ENCODE results near the gene TMEM175. TPM values are rescaled to one million over a fixed set of nuclear protein-coding genes. Genes with fewer than 3 reads are reported as not detected.

The TMEM175 gene
- total and polyA plus RNA-seq, 2 of the 13 experiments (the other 11 are each of a cell fraction or from before 2014, with no cell fraction given), result 5.1 to 9.9 TPM

GRCh38 chr4:909131-909571 is 23.1 kb upstream of the TMEM175 start:
- Histone ChIP-seq H2AFZ (ENCODE audit: low read length) (no peak overlapping the region), H3K79me2 (ENCODE audit: insufficient read depth, low read length) (no peaks in the 10 kb centered on the region), H3K4me3 (replicated peaks in 1 of 3; ENCODE audit: insufficient read depth in 1 of 3, low read depth in 2 of 3, low read length in 3 of 3) (no peak overlapping the region), H3K27ac (ENCODE audit: extremely low read length, insufficient read depth, low read length) (no peak overlapping the region), H3K4me2 (ENCODE audit: low read depth, low read length) (no peak overlapping the region), H4K20me1 (ENCODE audit: insufficient read depth, low read length) (no peaks in the 10 kb centered on the region), H3K4me1 (ENCODE audit: insufficient read depth, low read length) (no peaks in the 10 kb centered on the region), H3K9ac (ENCODE audit: insufficient read depth, low read depth, low read length) (no peak overlapping the region), H3K9me3 (ENCODE audit: low read length) (no peaks in the 10 kb centered on the region), H3K27me3 (ENCODE audit: control insufficient read depth in 1 of 2, insufficient read depth in 2 of 2, low read length in 2 of 2) (no peaks in the 10 kb centered on the region), H3K36me3 (replicated peaks in 1 of 2; ENCODE audit: control insufficient read depth in 1 of 2, insufficient read depth in 2 of 2, low read length in 2 of 2) (peaks cover 13 to 29% of the 10 kb centered on the region in 2 experiments; a peak in 4 of 5 replicates)
- intact Hi-C loops (cut with micrococcal nuclease; ENCODE audit: unreplicated experiment) (no loop called here), in situ Hi-C loops (cut with HindIII; ENCODE audit: extremely low pct_ligation_motif_present, low pct_unique_long_range_greater_than_20kb) (no loop called here)
- TF ChIP-seq ERF (CRISPR knock-in tag; IDR thresholded peaks at IDR 0.05), result no peak
- no peak for TF ChIP-seq EHMT2 (IDR thresholded peaks at IDR 0.05; ENCODE audit: borderline replicate concordance, low read depth, low read length)
- no peak for TF ChIP-seq HCFC1 (IDR thresholded peaks at IDR 0.05; ENCODE audit: low read depth, low read length)
- no peak for TF ChIP-seq NFKB2 (CRISPR knock-in tag; IDR thresholded peaks at IDR 0.05; ENCODE audit: borderline replicate concordance)
- TF ChIP-seq PREB (CRISPR knock-in tag; IDR thresholded peaks at IDR 0.05), result no peak
- TF ChIP-seq THAP11 (CRISPR knock-in tag; IDR thresholded peaks at IDR 0.05), result no peak
- no peak for TF ChIP-seq DRAP1 (CRISPR knock-in tag; IDR thresholded peaks at IDR 0.05)
- TF ChIP-seq LRRFIP1 (CRISPR knock-in tag; conservative IDR thresholded peaks at IDR 0.05), result no peak
- TF ChIP-seq ZNF652 (CRISPR knock-in tag; IDR thresholded peaks at IDR 0.05; ENCODE audit: borderline replicate concordance, low read depth), result no peak
- no peak for TF ChIP-seq IRF1 (CRISPR knock-in tag; IDR thresholded peaks at IDR 0.05; ENCODE audit: low read depth)
- no peak for TF ChIP-seq MXD3 (CRISPR knock-in tag; IDR thresholded peaks at IDR 0.05)
- no peak for TF ChIP-seq NCOR1 (IDR thresholded peaks at IDR 0.05; ENCODE audit: borderline replicate concordance, low read length)
- no peak for TF ChIP-seq ZNF569 (CRISPR knock-in tag; IDR thresholded peaks at IDR 0.05; ENCODE audit: borderline replicate concordance)
- TF ChIP-seq ZZZ3 (CRISPR knock-in tag; IDR thresholded peaks at IDR 0.05; ENCODE audit: borderline replicate concordance), result no peak
- no peak for TF ChIP-seq MED13 (CRISPR knock-in tag; IDR thresholded peaks at IDR 0.05)
- no peak for TF ChIP-seq FOXJ3 (CRISPR knock-in tag; IDR thresholded peaks at IDR 0.05; ENCODE audit: borderline replicate concordance)
- TF ChIP-seq ADNP (CRISPR knock-in tag; IDR thresholded peaks at IDR 0.05), result no peak
- DNase-seq (ENCODE audit: low spot score) (no peak), ATAC-seq (no peak), FAIRE-seq (no peak)
- ChIA-PET POLR2A (no interaction called here), CTCF (ENCODE audit: low intra/inter-chr PET ratio, low total read pairs) (no interaction called here)
- no TSS peak for BruUV-seq (replicated peaks)
- 98% methylated on average over 26 of the region's 26 CpGs for WGBS (ENCODE audit: low lambda C conversion rate)

Measured in HepG2 (cell line).